Nephron progenitor cell (in vitro differentiated cells): ENCODE data around the gene LAPTM5.

Experiments used
- DNase-seq: peaks from one replicate; pipeline ENCODE4 v3.0.0; 2021
- H3K27ac Mint-ChIP-seq: 2 replicates; pipeline ENCODE4 v1.8.0; 2021; ENCODE audit warnings: mild to moderate bottlenecking, moderate library complexity, mixed read lengths
- H3K27me3 Mint-ChIP-seq: 2 replicates; pipeline ENCODE4 v1.8.0; 2021; ENCODE audit warnings: mild to moderate bottlenecking, low read depth, mixed read lengths; ENCODE audit not compliant: poor library complexity
- H3K36me3 Mint-ChIP-seq: 2 replicates; pipeline ENCODE4 v1.8.0; 2021; ENCODE audit warnings: low read depth, mixed read lengths
- H3K4me1 Mint-ChIP-seq: 2 replicates; pipeline ENCODE4 v1.8.0; 2021; ENCODE audit warnings: mixed read lengths
- H3K4me3 Mint-ChIP-seq: 2 replicates; pipeline ENCODE4 v1.8.0; 2021; ENCODE audit warnings: mild to moderate bottlenecking, moderate library complexity, mixed read lengths
- H3K9me3 Mint-ChIP-seq: 2 replicates; pipeline ENCODE4 v1.8.0; 2021; ENCODE audit warnings: mild to moderate bottlenecking, moderate library complexity, mixed read lengths
- CTCF ChIP-seq: fragments of 200-600 bp; sonication (generic); IDR thresholded peaks from 2 replicates; pipeline ENCODE4 v1.5.0; 2021; ENCODE audit warnings: antibody characterized with exemption

Gene LAPTM5

GRCh38 chr1:30778979-30779293, 21.4 kb upstream of the LAPTM5 start:
- Mint-ChIP-seq H3K27ac (no peak overlapping the region), H3K4me1 (peaks cover 30% of the 10 kb centered on the region), H3K9me3 (no peaks in the 10 kb centered on the region), H3K27me3 (peaks cover 22% of the 10 kb centered on the region), H3K36me3 (no peaks in the 10 kb centered on the region), H3K4me3 (no peak overlapping the region)
- no peak for DNase-seq
- no peak for TF ChIP-seq CTCF

- Mint-ChIP-seq H3K4me3 (no peak overlapping the region), H3K4me1 (peaks cover 30% of the 10 kb centered on the region), H3K36me3 (no peaks in the 10 kb centered on the region), H3K27me3 (peaks cover 25% of the 10 kb centered on the region), H3K9me3 (no peaks in the 10 kb centered on the region), H3K27ac (no peak overlapping the region)
- DNase-seq: no peak
- TF ChIP-seq CTCF: no peak
These were observed 20.8 kb upstream of the LAPTM5 start for GRCh38 chr1:30778154-30778978.

- Mint-ChIP-seq H3K27me3 (peaks cover 21% of the 10 kb centered on the region), H3K4me1 (peaks cover 26% of the 10 kb centered on the region), H3K9me3 (no peaks in the 10 kb centered on the region), H3K27ac (no peak overlapping the region), H3K4me3 (no peak overlapping the region), H3K36me3 (no peaks in the 10 kb centered on the region)
- DNase-seq: peak; percentile 28
- TF ChIP-seq CTCF: peak; percentile 11
These were observed 20.3 kb upstream of the LAPTM5 start for GRCh38 chr1:30777904-30778153.

- peaks cover 21% of the 10 kb centered on the region for H3K4me1 Mint-ChIP-seq
- TF ChIP-seq CTCF: no peak
- DNase-seq: no peak
- H3K27ac Mint-ChIP-seq: no peak overlapping the region
- H3K36me3 Mint-ChIP-seq: no peaks in the 10 kb centered on the region
- no peaks in the 10 kb centered on the region for H3K9me3 Mint-ChIP-seq
- H3K27me3 Mint-ChIP-seq: peaks cover 21% of the 10 kb centered on the region
- no peak overlapping the region for H3K4me3 Mint-ChIP-seq
These were observed 19.7 kb upstream of the LAPTM5 start for GRCh38 chr1:30777060-30777903.

GRCh38 chr1:30776097-30777059, 18.8 kb upstream of the LAPTM5 start:
- peaks cover 20% of the 10 kb centered on the region for H3K4me1 Mint-ChIP-seq
- no peak for DNase-seq
- no peak overlapping the region for H3K4me3 Mint-ChIP-seq
- H3K36me3 Mint-ChIP-seq: no peaks in the 10 kb centered on the region
- TF ChIP-seq CTCF: no peak
- H3K27me3 Mint-ChIP-seq: peaks cover 24% of the 10 kb centered on the region
- no peaks in the 10 kb centered on the region for H3K9me3 Mint-ChIP-seq
- H3K27ac Mint-ChIP-seq: no peak overlapping the region
